H9 (cell line): Measurements from ENCODE around the gene RAB14. TPM values are rescaled to one million over a fixed set of nuclear protein-coding genes. Genes with fewer than 3 reads are reported as not detected.

Experiments used
- DNase-seq: peaks from one replicate; pipeline ENCODE4 v3.0.0-alpha.2; 2017
- H2AFZ ChIP-seq: one replicate; pipeline ENCODE4 v1.6.1; 2013; ENCODE audit warnings: mild to moderate bottlenecking, low read length, control low read depth, moderate library complexity
- H2AK5ac ChIP-seq: 2 replicates; pipeline ENCODE4 v1.6.1; 2013; ENCODE audit warnings: low read length, control low read depth, mixed read lengths; ENCODE audit not compliant: insufficient read length
- H2BK120ac ChIP-seq: one replicate; pipeline ENCODE4 v1.6.1; 2013; ENCODE audit warnings: low read depth, mild to moderate bottlenecking, low read length, control low read depth, inconsistent platforms; ENCODE audit not compliant: poor library complexity, severe bottlenecking
- H2BK12ac ChIP-seq: 2 replicates; pipeline ENCODE4 v1.6.1; 2013; ENCODE audit warnings: low read length, control low read depth, mixed read lengths, low read depth; ENCODE audit not compliant: insufficient read length
- H2BK15ac ChIP-seq: 2 replicates; pipeline ENCODE4 v1.6.1; 2013; ENCODE audit warnings: low read depth, low read length, control low read depth
- H2BK20ac ChIP-seq: one replicate; pipeline ENCODE4 v1.6.1; 2013; ENCODE audit warnings: low read depth, mild to moderate bottlenecking, low read length, control low read depth, inconsistent platforms; ENCODE audit not compliant: poor library complexity, severe bottlenecking
- H2BK5ac ChIP-seq: 2 replicates; pipeline ENCODE4 v1.6.1; 2013; ENCODE audit warnings: low read length, control low read depth, mixed read lengths; ENCODE audit not compliant: insufficient read length
- H3K14ac ChIP-seq: 2 replicates; pipeline ENCODE4 v1.6.1; 2013; ENCODE audit warnings: low read length, control low read depth; ENCODE audit not compliant: insufficient read depth
- H3K18ac ChIP-seq: 2 replicates; pipeline ENCODE4 v1.6.1; 2013; ENCODE audit warnings: low read depth, mild to moderate bottlenecking, mixed read lengths, low read length, control low read depth; ENCODE audit not compliant: insufficient read length
- H3K23ac ChIP-seq: 2 replicates; pipeline ENCODE4 v1.6.1; 2013; ENCODE audit warnings: low read length, control low read depth, mixed read lengths, low read depth; ENCODE audit not compliant: insufficient read length
- H3K23me2 ChIP-seq: 2 replicates; pipeline ENCODE4 v1.6.1; 2013; ENCODE audit warnings: low read depth, mild to moderate bottlenecking, mixed read lengths, low read length, control low read depth; ENCODE audit not compliant: insufficient read length, poor library complexity, severe bottlenecking
- H3K27ac ChIP-seq: 2 replicates; pipeline ENCODE4 v1.5.1; 2013; ENCODE audit warnings: low read length, control low read depth, mixed read lengths, low read depth; ENCODE audit not compliant: insufficient read length
- H3K27me3 ChIP-seq: 2 replicates; pipeline ENCODE4 v1.6.1; 2013; ENCODE audit warnings: low read length, control low read depth, inconsistent platforms; ENCODE audit not compliant: insufficient read depth
- H3K4ac ChIP-seq: 2 replicates; pipeline ENCODE4 v1.6.1; 2013; ENCODE audit warnings: low read depth, mild to moderate bottlenecking, control low read depth, inconsistent platforms, low read length, moderate library complexity
- H3K4me1 ChIP-seq: 2 replicates; pipeline ENCODE4 v1.6.1; 2013; ENCODE audit warnings: low read length, control low read depth, inconsistent platforms; ENCODE audit not compliant: insufficient read depth
- H3K4me2 ChIP-seq: 2 replicates; pipeline ENCODE4 v1.6.1; 2013; ENCODE audit warnings: low read length, control low read depth, mixed read lengths; ENCODE audit not compliant: insufficient read length, insufficient read depth
- H3K56ac ChIP-seq: 2 replicates; pipeline ENCODE4 v1.6.1; 2013; ENCODE audit warnings: low read depth, mild to moderate bottlenecking, mixed read lengths, low read length, control low read depth; ENCODE audit not compliant: insufficient read length
- H3K79me1 ChIP-seq: 2 replicates; pipeline ENCODE4 v1.6.1; 2013; ENCODE audit warnings: low read depth, mild to moderate bottlenecking, moderate library complexity, low read length, control low read depth, inconsistent platforms; ENCODE audit not compliant: insufficient read depth, poor library complexity, severe bottlenecking
- H3K79me2 ChIP-seq: 2 replicates; pipeline ENCODE4 v1.6.1; 2013; ENCODE audit warnings: low read length, control low read depth, inconsistent platforms; ENCODE audit not compliant: insufficient read depth
- H3K9ac ChIP-seq: 2 replicates; pipeline ENCODE4 v1.6.1; 2013; ENCODE audit warnings: low read length, control low read depth, mixed read lengths; ENCODE audit not compliant: insufficient read length; ENCODE audit errors: extremely low read depth
- H3K9me3 ChIP-seq: one replicate; pipeline ENCODE4 v1.6.1; 2013; ENCODE audit warnings: low read depth, low read length, inconsistent platforms; ENCODE audit not compliant: control insufficient read depth
- H3T11ph ChIP-seq: one replicate; pipeline ENCODE4 v1.6.1; 2013; ENCODE audit warnings: mild to moderate bottlenecking, low read length, control low read depth, inconsistent platforms
- H4K20me1 ChIP-seq: one replicate; pipeline ENCODE4 v1.6.1; 2013; ENCODE audit not compliant: control insufficient read depth, insufficient read length, insufficient read depth
- H4K5ac ChIP-seq: 2 replicates; pipeline ENCODE4 v1.6.1; 2013; ENCODE audit warnings: low read depth, mild to moderate bottlenecking, mixed read lengths, low read length, control low read depth; ENCODE audit not compliant: insufficient read length
- H4K8ac ChIP-seq: replicated peaks from 2 replicates; pipeline ENCODE4 v1.6.1; 2013; ENCODE audit warnings: low read length, control low read depth, mixed read lengths, low read depth; ENCODE audit not compliant: insufficient read length
- H4K91ac ChIP-seq: 2 replicates; pipeline ENCODE4 v1.6.1; 2013; ENCODE audit warnings: low read depth, mild to moderate bottlenecking, moderate library complexity, mixed read lengths, low read length, control low read depth; ENCODE audit not compliant: insufficient read length
- H3K27ac Mint-ChIP-seq, 3 experiments: 2 replicates in 2 of 3; 3 replicates in 1 of 3; pipeline ENCODE4 v1.8.0; 2020 to 2021; ENCODE audit warnings: mixed read lengths in 3 of 3, mild to moderate bottlenecking in 1 of 3, moderate library complexity in 1 of 3
- H3K27me3 Mint-ChIP-seq: 2 replicates; pipeline ENCODE4 v1.8.0; 2021; ENCODE audit warnings: low read depth, mild to moderate bottlenecking, moderate library complexity, mixed read lengths
- H3K36me3 Mint-ChIP-seq, 3 experiments: 2 replicates in 2 of 3; 3 replicates in 1 of 3; pipeline ENCODE4 v1.8.0; 2020 to 2021; ENCODE audit warnings: low read depth in 3 of 3, mixed read lengths in 3 of 3; ENCODE audit not compliant: insufficient read depth in 1 of 3
- H3K4me1 Mint-ChIP-seq, 2 experiments: 2 replicates each; pipeline ENCODE4 v1.8.0; 2020; ENCODE audit warnings: mixed read lengths in 2 of 2
- H3K4me3 Mint-ChIP-seq, 2 experiments: 2 replicates in 1 of 2; 3 replicates in 1 of 2; pipeline ENCODE4 v1.8.0; 2020 to 2021; ENCODE audit warnings: mild to moderate bottlenecking in 2 of 2, mixed read lengths in 2 of 2, moderate library complexity in 1 of 2
- H3K9me3 Mint-ChIP-seq, 2 experiments: 2 replicates in 1 of 2; 3 replicates in 1 of 2; pipeline ENCODE4 v1.8.0; 2020; ENCODE audit warnings: mild to moderate bottlenecking in 2 of 2, mixed read lengths in 2 of 2, moderate library complexity in 1 of 2
- WGBS: extraction: QIAGEN DNeasy Blood & Tissue Kit; methylation state at CpG from one replicate; pipeline ENCODE4 v1.1.7; 2013; ENCODE audit warnings: missing lambda C conversion rate, low lambda C conversion rate, mixed read lengths; ENCODE audit not compliant: insufficient read length; ENCODE audit errors: extremely low coverage; 5-methylcytosine and 5-hydroxymethylcytosine counted together
- total RNA-seq: library from RNA; stranded (reverse); gene quantifications from 2 replicates; pipeline ENCODE4 v1.2.1, GENCODE V29; 2021
- TF ChIP-seq, protein P1 (sequence below): fragments of 200-600 bp; sonication (generic); conservative IDR thresholded peaks from 3 replicates; pipeline ENCODE4 v1.8.0; 2021; ENCODE audit warnings: antibody characterized with exemption, mild to moderate bottlenecking

Gene RAB14
- total RNA-seq, 1 experiment from 2014 or later: 33.6 TPM

DNA sequence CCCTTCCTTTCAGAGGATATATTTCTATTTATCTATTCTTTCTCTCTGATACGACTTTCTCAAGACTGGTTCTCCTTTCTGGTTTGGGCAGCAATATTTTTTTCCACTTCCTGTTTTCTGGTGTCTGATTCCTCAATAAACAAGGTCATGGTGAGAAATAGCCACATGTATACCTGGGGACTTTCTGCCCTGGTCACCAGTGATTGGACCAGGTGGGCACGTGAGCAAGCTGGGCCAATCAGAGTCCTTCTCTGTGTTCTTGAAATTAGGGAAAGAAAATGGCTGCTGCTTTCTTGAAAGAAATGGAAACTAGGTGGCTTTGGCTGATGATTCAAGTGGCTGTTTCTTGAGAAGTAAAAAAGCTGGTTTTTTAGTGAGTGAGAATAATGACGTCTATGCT, 47.9 kb upstream of the RAB14 start:
- Mint-ChIP-seq H3K27ac (peak overlapping the region in 1 of 3 experiments; percentile 25; a peak in 1 of 7 replicates), H3K27me3 (peaks cover 66% of the 10 kb centered on the region), H3K4me3 (no peak overlapping the region), H3K36me3 (no peaks in the 10 kb centered on the region; a peak in 1 of 7 replicates), H3K4me1 (peaks cover 12 to 13% of the 10 kb centered on the region in 2 experiments), H3K9me3 (peaks cover 3 to 7% of the 10 kb centered on the region in 2 experiments; a peak in 3 of 5 replicates)
- Histone ChIP-seq H2BK5ac (no peak overlapping the region), H2AFZ (no peak overlapping the region), H3K23me2 (no peaks in the 10 kb centered on the region), H4K8ac (no peak overlapping the region), H2BK20ac (no peak overlapping the region), H2BK15ac (no peak overlapping the region), H3K9ac (no peak overlapping the region), H2AK5ac (no peak overlapping the region), H3K9me3 (no peaks in the 10 kb centered on the region), H3K4me1 (peaks cover 7% of the 10 kb centered on the region), H4K91ac (no peak overlapping the region), H2BK120ac (no peak overlapping the region), H4K20me1 (no peaks in the 10 kb centered on the region), H3K27me3 (peaks cover 4% of the 10 kb centered on the region; the same call in 1 of the 2 replicates), H3K79me1 (no peaks in the 10 kb centered on the region), H3K14ac (no peak overlapping the region), H3T11ph (no peak overlapping the region), H3K27ac (no peak overlapping the region), H2BK12ac (no peak overlapping the region), H3K56ac (no peak overlapping the region), H3K79me2 (no peaks in the 10 kb centered on the region), H3K23ac (no peak overlapping the region), H3K4me2 (no peak overlapping the region), H3K4ac (no peak overlapping the region), H4K5ac (no peak overlapping the region), H3K18ac (no peak overlapping the region)
- DNase-seq: no peak
- TF ChIP-seq, protein P1, sequence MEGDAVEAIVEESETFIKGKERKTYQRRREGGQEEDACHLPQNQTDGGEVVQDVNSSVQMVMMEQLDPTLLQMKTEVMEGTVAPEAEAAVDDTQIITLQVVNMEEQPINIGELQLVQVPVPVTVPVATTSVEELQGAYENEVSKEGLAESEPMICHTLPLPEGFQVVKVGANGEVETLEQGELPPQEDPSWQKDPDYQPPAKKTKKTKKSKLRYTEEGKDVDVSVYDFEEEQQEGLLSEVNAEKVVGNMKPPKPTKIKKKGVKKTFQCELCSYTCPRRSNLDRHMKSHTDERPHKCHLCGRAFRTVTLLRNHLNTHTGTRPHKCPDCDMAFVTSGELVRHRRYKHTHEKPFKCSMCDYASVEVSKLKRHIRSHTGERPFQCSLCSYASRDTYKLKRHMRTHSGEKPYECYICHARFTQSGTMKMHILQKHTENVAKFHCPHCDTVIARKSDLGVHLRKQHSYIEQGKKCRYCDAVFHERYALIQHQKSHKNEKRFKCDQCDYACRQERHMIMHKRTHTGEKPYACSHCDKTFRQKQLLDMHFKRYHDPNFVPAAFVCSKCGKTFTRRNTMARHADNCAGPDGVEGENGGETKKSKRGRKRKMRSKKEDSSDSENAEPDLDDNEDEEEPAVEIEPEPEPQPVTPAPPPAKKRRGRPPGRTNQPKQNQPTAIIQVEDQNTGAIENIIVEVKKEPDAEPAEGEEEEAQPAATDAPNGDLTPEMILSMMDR: no peak
- WGBS: no CpG with 5 or more reads among the region's 3 CpGs
